Neuronal stem cell (in vitro differentiated cells): ENCODE measurements around the gene RNF150.
"Not testable (repeated sequence)": the region's sequence is repeated elsewhere in the genome, so short reads cannot be mapped to it uniquely, and the experiment has no call there.

Experiments used
- DNase-seq: peaks from one replicate; pipeline ENCODE4 v3.0.0-alpha.2; 2013; ENCODE audit warnings: low spot score
- H2AFZ ChIP-seq: one replicate; pipeline ENCODE4 v1.6.1; 2013; ENCODE audit warnings: mild to moderate bottlenecking, low read length, inconsistent platforms
- H2AK5ac ChIP-seq: 2 replicates; pipeline ENCODE4 v1.6.1; 2013; ENCODE audit warnings: low read depth, mild to moderate bottlenecking, inconsistent platforms, low read length, moderate library complexity, mixed read lengths
- H2BK120ac ChIP-seq: 2 replicates; pipeline ENCODE4 v1.6.1; 2013; ENCODE audit warnings: low read depth, mild to moderate bottlenecking, inconsistent platforms, low read length, moderate library complexity, mixed read lengths
- H2BK12ac ChIP-seq: one replicate; pipeline ENCODE4 v1.6.1; 2013; ENCODE audit warnings: low read length, inconsistent platforms
- H2BK15ac ChIP-seq: 2 replicates; pipeline ENCODE4 v1.6.1; 2013; ENCODE audit warnings: mild to moderate bottlenecking, low read length, inconsistent platforms, mixed read lengths
- H2BK5ac ChIP-seq: one replicate; pipeline ENCODE4 v1.6.1; 2013; ENCODE audit warnings: inconsistent platforms, mild to moderate bottlenecking, low read length, moderate library complexity
- H3K14ac ChIP-seq: one replicate; pipeline ENCODE4 v1.6.1; 2013; ENCODE audit warnings: low read length, inconsistent platforms
- H3K18ac ChIP-seq: 2 replicates; pipeline ENCODE4 v1.6.1; 2013; ENCODE audit warnings: low read length, inconsistent platforms
- H3K23ac ChIP-seq: 2 replicates; pipeline ENCODE4 v1.6.1; 2013; ENCODE audit warnings: low read depth, mild to moderate bottlenecking, mixed read lengths, low read length, inconsistent platforms; ENCODE audit not compliant: poor library complexity
- H3K27ac ChIP-seq: replicated peaks from 3 replicates; pipeline ENCODE4 v1.5.1; 2013; ENCODE audit warnings: low read length, inconsistent platforms
- H3K27me3 ChIP-seq, 3 experiments: 2 replicates each; pipeline ENCODE4 v1.6.1; 2013; ENCODE audit warnings: low read length in 3 of 3, mild to moderate bottlenecking in 2 of 3, inconsistent platforms in 1 of 3, low read depth in 1 of 3, mixed read lengths in 1 of 3, moderate library complexity in 1 of 3; ENCODE audit not compliant: control insufficient read depth in 3 of 3, insufficient read depth in 3 of 3
- H3K36me3 ChIP-seq, 2 donors: replicated peaks in 1 of 2; 2 replicates each; pipeline ENCODE4 v1.6.1; 2013; ENCODE audit warnings: low read length in 2 of 2; ENCODE audit not compliant: control insufficient read depth in 2 of 2, insufficient read depth in 2 of 2
- H3K4ac ChIP-seq: 2 replicates; pipeline ENCODE4 v1.6.1; 2013; ENCODE audit warnings: inconsistent platforms, mild to moderate bottlenecking, low read length, moderate library complexity
- H3K4me1 ChIP-seq, 2 donors: 1 replicate in 1 of 2; 2 replicates in 1 of 2; pipeline ENCODE4 v1.6.1; 2013; ENCODE audit warnings: low read length in 2 of 2, low read depth in 1 of 2; ENCODE audit not compliant: control insufficient read depth in 2 of 2, insufficient read depth in 1 of 2
- H3K4me2 ChIP-seq: one replicate; pipeline ENCODE4 v1.6.1; 2013; ENCODE audit warnings: mild to moderate bottlenecking, low read length, inconsistent platforms; ENCODE audit not compliant: insufficient read depth, poor library complexity, severe bottlenecking
- H3K4me3 ChIP-seq, 2 donors: 2 replicates each; pipeline ENCODE4 v1.5.1; 2013; ENCODE audit warnings: low read length in 2 of 2, mild to moderate bottlenecking in 2 of 2, inconsistent platforms in 1 of 2, moderate library complexity in 1 of 2
- H3K79me1 ChIP-seq: one replicate; pipeline ENCODE4 v1.6.1; 2013; ENCODE audit warnings: low read depth, mild to moderate bottlenecking, inconsistent platforms, low read length, moderate library complexity
- H3K9ac ChIP-seq: one replicate; pipeline ENCODE4 v1.6.1; 2013; ENCODE audit warnings: mild to moderate bottlenecking, low read depth, low read length, inconsistent platforms; ENCODE audit not compliant: poor library complexity
- H3K9me3 ChIP-seq, 2 donors: replicated peaks in 1 of 2; 2 replicates each; pipeline versions ENCODE3 to v1.6.1; 2013; ENCODE audit warnings: low read length in 2 of 2, mild to moderate bottlenecking in 2 of 2, inconsistent platforms in 1 of 2, low read depth in 1 of 2, mixed read lengths in 1 of 2, moderate library complexity in 1 of 2; ENCODE audit not compliant: control insufficient read depth in 2 of 2, insufficient read depth in 1 of 2
- H4K8ac ChIP-seq: one replicate; pipeline ENCODE4 v1.6.1; 2013; ENCODE audit warnings: low read depth, mild to moderate bottlenecking, inconsistent platforms, low read length, moderate library complexity
- H4K91ac ChIP-seq: one replicate; pipeline ENCODE4 v1.6.1; 2013; ENCODE audit warnings: low read length, low read depth, mild to moderate bottlenecking, inconsistent platforms; ENCODE audit not compliant: poor library complexity
- WGBS, 2 donors: extraction: QIAGEN DNeasy Blood & Tissue Kit; methylation state at CpG; one replicate each; pipeline ENCODE4 v1.1.7; 2013; ENCODE audit warnings: missing lambda C conversion rate in 2 of 2, mixed read lengths in 1 of 2; ENCODE audit not compliant: insufficient read length in 2 of 2, insufficient replicate concordance in 1 of 2; ENCODE audit errors: extremely low coverage in 2 of 2; 5-methylcytosine and 5-hydroxymethylcytosine counted together

The RNF150 gene

GRCh38 chr4:140810591-140811169, 322.6 kb downstream of the RNF150 start:
- not testable (repeated sequence) for H3K79me1 ChIP-seq, H2BK12ac ChIP-seq, H3K18ac ChIP-seq, H2AFZ ChIP-seq, H3K4me1 ChIP-seq, H2BK15ac ChIP-seq, H3K14ac ChIP-seq, H2BK5ac ChIP-seq, H3K27ac ChIP-seq, H3K4me3 ChIP-seq, H3K23ac ChIP-seq, H3K4ac ChIP-seq, H3K9ac ChIP-seq, H3K36me3 ChIP-seq, H4K91ac ChIP-seq, H3K4me2 ChIP-seq, H2BK120ac ChIP-seq, H3K9me3 ChIP-seq, DNase-seq, H2AK5ac ChIP-seq, H4K8ac ChIP-seq
- 100% methylated on average over 1 of the region's 1 CpG; no CpG with 5 or more reads in 1 of the 2 donors for WGBS, 2 donors
- H3K27me3 ChIP-seq, result peaks cover 0 to 13% (median 0%) of the 10 kb centered on the region in 3 experiments
